Measurements from ENCODE around the gene KRT86.

DNA sequence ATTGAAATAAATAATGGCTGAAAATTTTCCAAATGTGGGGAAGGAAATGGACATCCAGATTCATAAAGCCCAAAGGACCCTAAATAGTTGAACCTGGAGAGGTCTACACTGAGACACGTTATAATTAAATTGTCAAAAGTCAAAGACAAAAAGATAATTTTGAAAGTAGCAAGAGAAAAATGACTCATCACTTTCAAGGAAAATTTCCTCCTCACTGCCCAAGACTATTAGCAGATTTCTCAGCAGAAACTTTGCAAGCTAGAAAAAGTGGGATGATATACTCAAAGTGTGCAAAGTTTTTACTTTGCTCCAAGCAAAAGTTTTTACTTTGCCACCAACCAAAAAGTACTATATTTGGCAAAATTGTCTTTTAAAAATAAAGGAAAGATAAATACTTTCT is 62.6 kb downstream of the KRT86 start:
- TF ChIP-seq, protein P1, sequence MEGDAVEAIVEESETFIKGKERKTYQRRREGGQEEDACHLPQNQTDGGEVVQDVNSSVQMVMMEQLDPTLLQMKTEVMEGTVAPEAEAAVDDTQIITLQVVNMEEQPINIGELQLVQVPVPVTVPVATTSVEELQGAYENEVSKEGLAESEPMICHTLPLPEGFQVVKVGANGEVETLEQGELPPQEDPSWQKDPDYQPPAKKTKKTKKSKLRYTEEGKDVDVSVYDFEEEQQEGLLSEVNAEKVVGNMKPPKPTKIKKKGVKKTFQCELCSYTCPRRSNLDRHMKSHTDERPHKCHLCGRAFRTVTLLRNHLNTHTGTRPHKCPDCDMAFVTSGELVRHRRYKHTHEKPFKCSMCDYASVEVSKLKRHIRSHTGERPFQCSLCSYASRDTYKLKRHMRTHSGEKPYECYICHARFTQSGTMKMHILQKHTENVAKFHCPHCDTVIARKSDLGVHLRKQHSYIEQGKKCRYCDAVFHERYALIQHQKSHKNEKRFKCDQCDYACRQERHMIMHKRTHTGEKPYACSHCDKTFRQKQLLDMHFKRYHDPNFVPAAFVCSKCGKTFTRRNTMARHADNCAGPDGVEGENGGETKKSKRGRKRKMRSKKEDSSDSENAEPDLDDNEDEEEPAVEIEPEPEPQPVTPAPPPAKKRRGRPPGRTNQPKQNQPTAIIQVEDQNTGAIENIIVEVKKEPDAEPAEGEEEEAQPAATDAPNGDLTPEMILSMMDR (IDR thresholded peaks at IDR 0.05; ENCODE audit: insufficient read depth, low read length, poor library complexity, severe bottlenecking): no peak
- TF ChIP-seq EZH2phosphoT487 (conservative IDR thresholded peaks at IDR 0.05; ENCODE audit: low read length): no peak

Data from SU-DHL-6 (cell line).